Measurements from ENCODE around the gene SIT1.

DNA sequence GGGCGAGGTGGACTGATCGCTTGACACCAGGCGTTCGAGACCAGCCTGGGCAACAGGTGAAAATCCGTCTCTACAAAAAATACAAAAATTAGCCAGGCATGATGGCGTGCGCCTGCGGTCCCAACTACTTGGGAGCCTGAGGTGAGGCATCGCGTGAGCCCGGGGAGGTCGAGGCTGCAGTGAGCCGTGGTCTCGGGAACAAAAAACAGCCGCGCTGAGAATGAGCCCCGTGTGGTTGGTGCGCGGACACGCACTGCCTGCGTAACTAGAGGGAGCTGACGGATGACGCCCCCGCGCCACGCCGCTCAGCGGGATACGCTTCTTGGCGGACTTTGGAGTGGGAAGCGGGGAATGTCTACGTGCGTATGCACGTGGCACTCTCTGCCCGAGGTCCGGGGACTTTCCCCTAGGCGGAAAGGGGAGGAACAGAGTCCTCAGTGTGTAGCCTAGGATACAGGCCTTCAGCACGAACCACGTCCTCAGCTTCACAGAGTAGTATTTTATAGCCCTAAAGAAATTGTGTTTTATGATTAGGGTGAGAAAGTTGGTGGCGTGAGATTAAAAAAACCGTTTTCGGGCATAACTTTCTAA lies 6.9 kb upstream of the SIT1 start, which contains the start of gene RMRP:
- TF ChIP-seq, protein P1, sequence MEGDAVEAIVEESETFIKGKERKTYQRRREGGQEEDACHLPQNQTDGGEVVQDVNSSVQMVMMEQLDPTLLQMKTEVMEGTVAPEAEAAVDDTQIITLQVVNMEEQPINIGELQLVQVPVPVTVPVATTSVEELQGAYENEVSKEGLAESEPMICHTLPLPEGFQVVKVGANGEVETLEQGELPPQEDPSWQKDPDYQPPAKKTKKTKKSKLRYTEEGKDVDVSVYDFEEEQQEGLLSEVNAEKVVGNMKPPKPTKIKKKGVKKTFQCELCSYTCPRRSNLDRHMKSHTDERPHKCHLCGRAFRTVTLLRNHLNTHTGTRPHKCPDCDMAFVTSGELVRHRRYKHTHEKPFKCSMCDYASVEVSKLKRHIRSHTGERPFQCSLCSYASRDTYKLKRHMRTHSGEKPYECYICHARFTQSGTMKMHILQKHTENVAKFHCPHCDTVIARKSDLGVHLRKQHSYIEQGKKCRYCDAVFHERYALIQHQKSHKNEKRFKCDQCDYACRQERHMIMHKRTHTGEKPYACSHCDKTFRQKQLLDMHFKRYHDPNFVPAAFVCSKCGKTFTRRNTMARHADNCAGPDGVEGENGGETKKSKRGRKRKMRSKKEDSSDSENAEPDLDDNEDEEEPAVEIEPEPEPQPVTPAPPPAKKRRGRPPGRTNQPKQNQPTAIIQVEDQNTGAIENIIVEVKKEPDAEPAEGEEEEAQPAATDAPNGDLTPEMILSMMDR (IDR thresholded peaks at IDR 0.05 in 8 of 11, conservative IDR thresholded peaks at IDR 0.05 in 3 of 11): peak in 6 of 11 experiments; percentile 30 to 52 (median 36)
- TF ChIP-seq POLR2A (IDR thresholded peaks at IDR 0.05) (peak in 1 of 3 donors; percentile 71), POLR2AphosphoS5 (IDR thresholded peaks at IDR 0.05) (peak; percentile 87 to 91 (median 88))

All from spleen (tissue), 7 donors.